PC-9 (cell line): Measurements from ENCODE around the gene DCN.

Source experiments
- EZH2 ChIP-seq: fragments of 200-600 bp; sonication (generic); IDR thresholded peaks from 2 replicates; pipeline ENCODE4 v1.8.0; 2017; ENCODE audit warnings: antibody characterized with exemption, low read depth
- TF ChIP-seq, protein P1 (sequence below): fragments of 200-600 bp; sonication (generic); conservative IDR thresholded peaks from 2 replicates; pipeline ENCODE4 v1.6.1; 2017; ENCODE audit warnings: mixed run types, antibody characterized with exemption, mild to moderate bottlenecking, moderate library complexity

- TF ChIP-seq, protein P1, sequence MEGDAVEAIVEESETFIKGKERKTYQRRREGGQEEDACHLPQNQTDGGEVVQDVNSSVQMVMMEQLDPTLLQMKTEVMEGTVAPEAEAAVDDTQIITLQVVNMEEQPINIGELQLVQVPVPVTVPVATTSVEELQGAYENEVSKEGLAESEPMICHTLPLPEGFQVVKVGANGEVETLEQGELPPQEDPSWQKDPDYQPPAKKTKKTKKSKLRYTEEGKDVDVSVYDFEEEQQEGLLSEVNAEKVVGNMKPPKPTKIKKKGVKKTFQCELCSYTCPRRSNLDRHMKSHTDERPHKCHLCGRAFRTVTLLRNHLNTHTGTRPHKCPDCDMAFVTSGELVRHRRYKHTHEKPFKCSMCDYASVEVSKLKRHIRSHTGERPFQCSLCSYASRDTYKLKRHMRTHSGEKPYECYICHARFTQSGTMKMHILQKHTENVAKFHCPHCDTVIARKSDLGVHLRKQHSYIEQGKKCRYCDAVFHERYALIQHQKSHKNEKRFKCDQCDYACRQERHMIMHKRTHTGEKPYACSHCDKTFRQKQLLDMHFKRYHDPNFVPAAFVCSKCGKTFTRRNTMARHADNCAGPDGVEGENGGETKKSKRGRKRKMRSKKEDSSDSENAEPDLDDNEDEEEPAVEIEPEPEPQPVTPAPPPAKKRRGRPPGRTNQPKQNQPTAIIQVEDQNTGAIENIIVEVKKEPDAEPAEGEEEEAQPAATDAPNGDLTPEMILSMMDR: no peak
- TF ChIP-seq EZH2: no peak
Observed at GRCh38 chr12:91189516-91189915, 6.9 kb upstream of the DCN start.
